GM06990 (cell line): ENCODE results near the gene C4orf17.
"Not testable (repeated sequence)": the region's sequence is repeated elsewhere in the genome, so short reads cannot be mapped to it uniquely, and the experiment has no call there.

ENCODE experiments used
- DNase-seq: peaks from one replicate; pipeline ENCODE4 v3.0.0-alpha.2; 2011; ENCODE audit not compliant: insufficient read length; ENCODE audit errors: extremely low read depth
- H3K27me3 ChIP-seq: replicated peaks from 2 replicates; pipeline ENCODE4 v1.6.0; 2011; ENCODE audit warnings: low read length; ENCODE audit not compliant: control insufficient read depth, insufficient read depth
- H3K36me3 ChIP-seq: 2 replicates; pipeline ENCODE4 v1.5.1; 2011; ENCODE audit warnings: low read length; ENCODE audit not compliant: control insufficient read depth, insufficient read depth
- H3K4me3 ChIP-seq: replicated peaks from 2 replicates; pipeline ENCODE4 v1.5.1; 2011; ENCODE audit warnings: low read depth, mild to moderate bottlenecking, control low read depth, low read length
- TF ChIP-seq, protein P1 (sequence below): IDR thresholded peaks from 2 replicates; pipeline ENCODE4 v1.5.1; 2011; ENCODE audit warnings: low read length, control low read depth, mild to moderate bottlenecking, inconsistent platforms; ENCODE audit not compliant: insufficient read depth, poor library complexity, severe bottlenecking

C4orf17 gene

GRCh38 chr4:99518601-99519295, 7.9 kb downstream of the C4orf17 start:
- no peak overlapping the region for H3K4me3 ChIP-seq
- no peaks in the 10 kb centered on the region for H3K36me3 ChIP-seq
- TF ChIP-seq, protein P1, sequence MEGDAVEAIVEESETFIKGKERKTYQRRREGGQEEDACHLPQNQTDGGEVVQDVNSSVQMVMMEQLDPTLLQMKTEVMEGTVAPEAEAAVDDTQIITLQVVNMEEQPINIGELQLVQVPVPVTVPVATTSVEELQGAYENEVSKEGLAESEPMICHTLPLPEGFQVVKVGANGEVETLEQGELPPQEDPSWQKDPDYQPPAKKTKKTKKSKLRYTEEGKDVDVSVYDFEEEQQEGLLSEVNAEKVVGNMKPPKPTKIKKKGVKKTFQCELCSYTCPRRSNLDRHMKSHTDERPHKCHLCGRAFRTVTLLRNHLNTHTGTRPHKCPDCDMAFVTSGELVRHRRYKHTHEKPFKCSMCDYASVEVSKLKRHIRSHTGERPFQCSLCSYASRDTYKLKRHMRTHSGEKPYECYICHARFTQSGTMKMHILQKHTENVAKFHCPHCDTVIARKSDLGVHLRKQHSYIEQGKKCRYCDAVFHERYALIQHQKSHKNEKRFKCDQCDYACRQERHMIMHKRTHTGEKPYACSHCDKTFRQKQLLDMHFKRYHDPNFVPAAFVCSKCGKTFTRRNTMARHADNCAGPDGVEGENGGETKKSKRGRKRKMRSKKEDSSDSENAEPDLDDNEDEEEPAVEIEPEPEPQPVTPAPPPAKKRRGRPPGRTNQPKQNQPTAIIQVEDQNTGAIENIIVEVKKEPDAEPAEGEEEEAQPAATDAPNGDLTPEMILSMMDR = no peak
- DNase-seq = no peak
- H3K27me3 ChIP-seq = no peaks in the 10 kb centered on the region

- DNase-seq = no peak
- Histone ChIP-seq H3K36me3 (no peaks in the 10 kb centered on the region), H3K27me3 (no peaks in the 10 kb centered on the region), H3K4me3 (no peak overlapping the region)
- TF ChIP-seq, protein P1 = no peak
Measured at GRCh38 chr4:99529228-99529627, 18.4 kb downstream of the C4orf17 start.

DNA sequence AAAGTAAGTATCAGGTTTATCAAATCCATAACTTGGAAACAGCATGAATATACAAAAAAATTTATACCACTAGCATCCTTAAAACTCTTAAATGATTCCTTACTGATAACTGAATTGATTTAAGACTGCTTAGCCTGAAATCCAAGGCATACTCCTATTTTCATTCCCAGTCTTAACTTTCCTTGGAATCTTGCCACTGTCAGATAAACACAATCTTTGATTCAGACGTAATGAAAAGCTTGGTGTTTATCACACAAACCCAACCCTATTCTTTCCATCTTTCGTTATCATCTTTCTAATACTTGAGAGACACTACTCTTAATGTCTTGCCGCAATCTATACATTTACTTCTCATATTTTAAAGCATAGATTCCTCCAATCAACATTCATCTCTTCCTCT, 19.1 kb downstream of the C4orf17 start:
- DNase-seq = no peak
- Histone ChIP-seq H3K27me3 (no peaks in the 10 kb centered on the region), H3K36me3 (no peaks in the 10 kb centered on the region), H3K4me3 (no peak overlapping the region)
- TF ChIP-seq, protein P1 = no peak

DNA sequence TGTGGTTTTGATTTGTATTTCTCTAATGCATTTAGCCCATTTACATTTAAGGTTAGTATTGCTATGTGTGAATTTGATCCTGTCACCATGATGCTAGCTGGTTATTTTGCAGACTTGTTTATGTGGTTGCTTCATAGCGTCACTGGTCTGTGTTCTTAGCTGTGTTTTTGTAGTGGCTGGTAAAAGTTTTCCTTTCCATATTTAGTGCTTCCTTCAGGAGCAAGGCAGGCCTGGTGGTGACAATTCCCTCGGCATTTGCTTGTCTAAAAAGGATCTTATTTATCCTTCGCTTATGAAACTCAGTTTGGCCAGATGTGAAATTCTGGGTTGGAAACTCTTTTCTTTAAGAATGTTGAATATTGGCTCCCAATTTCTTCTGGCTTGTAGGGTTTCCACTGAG, 23.9 kb downstream of the C4orf17 start:
- not testable (repeated sequence) for DNase-seq, H3K27me3 ChIP-seq, H3K4me3 ChIP-seq, H3K36me3 ChIP-seq

DNA sequence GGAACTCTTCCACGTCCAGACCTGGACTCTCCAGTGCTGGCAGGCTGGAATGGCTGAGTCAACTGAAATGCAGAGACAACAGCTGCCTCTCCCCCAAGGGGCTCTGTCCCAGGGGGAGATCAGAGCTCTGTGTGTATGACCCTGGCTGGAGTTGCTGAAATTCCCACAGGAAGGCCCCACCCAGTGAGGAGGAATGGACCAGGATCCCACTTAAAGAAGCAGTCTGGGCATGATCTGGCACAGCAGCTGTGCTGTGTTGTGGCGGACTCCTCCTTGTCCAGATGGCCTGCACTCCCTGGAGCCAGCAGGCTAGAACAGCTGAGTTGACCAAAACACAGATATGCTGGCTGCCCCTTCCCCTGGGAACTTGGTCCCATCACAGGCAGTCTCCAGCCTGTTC, 25.4 kb downstream of the C4orf17 start:
- DNase-seq = no peak
- no peaks in the 10 kb centered on the region for H3K27me3 ChIP-seq
- TF ChIP-seq, protein P1 = no peak
- no peak overlapping the region for H3K4me3 ChIP-seq
- no peaks in the 10 kb centered on the region for H3K36me3 ChIP-seq

DNA sequence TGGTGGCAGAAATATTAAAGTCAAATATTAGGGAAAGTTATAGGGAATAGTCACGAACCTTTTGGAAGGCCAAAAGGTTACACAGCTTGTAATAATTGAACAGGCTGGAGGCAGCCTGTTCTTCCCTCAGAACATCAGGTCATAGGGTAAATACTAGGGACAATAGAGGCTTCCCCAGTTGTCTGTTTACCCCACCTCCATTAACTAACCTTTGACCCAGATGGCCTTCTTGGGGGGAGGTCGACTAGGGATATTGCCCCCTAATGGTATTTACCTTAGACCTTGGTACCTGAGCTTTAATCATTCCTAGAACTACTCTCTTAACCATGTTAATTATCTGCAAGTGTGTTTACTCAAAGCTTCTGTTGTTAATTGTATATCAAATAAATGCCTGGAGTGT, 26.0 kb downstream of the C4orf17 start:
- no peak for DNase-seq
- Histone ChIP-seq H3K4me3 (no peak overlapping the region), H3K36me3 (no peaks in the 10 kb centered on the region), H3K27me3 (no peaks in the 10 kb centered on the region)
- TF ChIP-seq, protein P1 = no peak
